A549 treated with AZD9567 at 1 μM for 4 hours (cell line): ENCODE measurements around the gene PDE6D. TPM values are rescaled to one million over a fixed set of nuclear protein-coding genes. Genes with fewer than 3 reads are reported as not detected.

Experiments
- total RNA-seq: library from RNA; stranded (reverse); fragments of 200-300 nt; extraction: Qiagen RNA extraction; gene quantifications from 5 replicates; pipeline ENCODE4 v1.2.3, GENCODE V29; 2022; ENCODE audit not compliant: insufficient read depth

The PDE6D gene
- 20.7 to 29.7 TPM (median 24.7 TPM) in 5 replicates for total RNA-seq

DNA sequence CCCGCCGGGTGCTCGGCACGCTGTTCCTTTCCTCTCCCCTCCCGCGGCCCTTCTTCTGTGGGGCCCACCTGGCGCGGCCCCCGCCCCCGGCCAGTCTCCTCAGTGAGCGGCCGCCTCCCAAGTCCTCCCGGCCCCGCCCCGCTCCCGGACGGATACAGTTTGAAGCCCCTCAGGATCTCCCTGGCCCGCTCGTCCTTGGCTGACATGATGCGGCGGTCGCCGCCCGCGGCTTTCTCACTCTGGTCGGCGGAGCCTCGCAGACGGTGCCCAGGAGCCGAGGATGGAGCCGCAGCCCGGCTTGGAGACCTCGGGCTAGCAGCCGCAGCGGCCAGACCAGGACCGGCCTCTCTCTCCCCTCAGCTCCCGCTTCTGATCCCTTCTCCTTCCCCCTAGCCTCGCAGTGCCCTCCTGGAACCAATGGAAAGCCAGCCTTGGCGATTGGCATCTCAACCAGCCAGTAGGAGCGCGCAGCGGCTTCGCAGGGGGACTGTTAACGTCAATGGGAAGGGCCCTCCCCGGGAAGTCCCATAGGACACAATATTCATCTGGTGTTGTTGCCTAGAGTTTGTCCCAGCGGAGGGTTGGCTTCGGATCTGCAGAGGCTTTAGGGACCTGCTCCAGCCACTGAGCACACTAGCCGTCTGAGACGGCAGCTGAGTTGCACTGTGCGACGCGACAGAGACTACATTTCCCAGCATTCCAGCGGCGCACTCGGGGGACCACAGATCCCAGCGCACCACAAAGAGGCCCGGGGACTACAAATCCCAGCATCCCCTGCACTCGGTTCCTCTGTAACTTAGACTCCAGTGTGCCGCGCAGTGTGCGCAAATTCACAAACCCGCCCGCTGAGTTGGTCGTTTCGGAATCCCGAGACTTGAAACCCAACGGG is at the start of gene PDE6D:
Gene PDE6D, minus strand, starts transcription at position 374 of the 889 bp plus-strand sequence. Its CDS starts 168 bp downstream, at position 206.

GRCh38 chr2:231786177-231786916 is 5.3 kb upstream of the PDE6D start, which contains the start of gene COPS7B:
TSS of gene COPS7B (plus strand) at chr2:231786445. CDS start at chr2:231788571, 2,126 bp downstream.

GRCh38 chr2:231707927-231708772 is 72.9 kb downstream of the PDE6D start, which contains the start of gene PTMA:
TSS of gene PTMA (plus strand) at chr2:231708525. CDS start at chr2:231708707, 182 bp downstream.

Other genes with a start within 250 kb of the PDE6D start
- gene TEX44, start 188.4 kb downstream of the PDE6D start, total RNA-seq = not detected in 5 replicates
- 1,432 to 1,524 TPM (median 1,499 TPM) in 5 replicates for gene PTMA, start 72.8 kb downstream of the PDE6D start, total RNA-seq
- gene COPS7B, start 5.2 kb upstream of the PDE6D start, total RNA-seq = 25.3 to 39.3 TPM (median 38.6 TPM) in 5 replicates
- gene NPPC, start 145.1 kb upstream of the PDE6D start, total RNA-seq = 0.27 to 0.60 TPM (median 0.37 TPM) in 4 of 5 replicates, not detected in the other
- gene DIS3L2, start 180.4 kb upstream of the PDE6D start, total RNA-seq = 12.4 to 17.3 TPM (median 13.9 TPM) in 5 replicates